Measurements from ENCODE around the gene PLIN5. TPM values are rescaled to one million over a fixed set of nuclear protein-coding genes. Genes with fewer than 3 reads are reported as not detected.
"Not testable (repeated sequence)": the region's sequence is repeated elsewhere in the genome, so short reads cannot be mapped to it uniquely, and the experiment has no call there.

Gene PLIN5
- total and polyA plus RNA-seq, 7 donors, result 0.69 to 10.0 (median 3.0) TPM

DNA sequence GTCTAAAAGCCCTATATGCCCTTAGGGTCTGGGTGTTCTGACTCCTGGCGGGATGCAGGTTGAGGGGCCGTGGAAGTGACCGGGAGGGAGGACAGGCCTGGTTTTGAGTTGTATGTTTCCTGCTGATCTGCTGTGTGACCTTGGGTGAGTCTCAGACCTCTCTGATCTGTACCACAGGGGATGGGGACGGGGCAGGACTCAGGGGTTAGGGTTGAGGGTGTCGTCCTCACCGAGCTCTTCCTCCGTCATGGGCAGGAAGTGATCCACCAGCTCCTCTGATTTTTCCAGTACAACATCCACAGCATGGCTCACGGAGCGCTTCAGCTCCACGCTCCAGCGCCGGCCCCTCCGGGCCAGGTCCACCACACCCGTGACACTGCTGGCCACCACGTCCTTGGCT is 6.2 kb downstream of the PLIN5 start:
- intact Hi-C loops (cut with DNase I), result no loop called here
- Histone ChIP-seq H3K4me3 (no peak overlapping the region), H3K27ac (no peak overlapping the region), H3K36me3 (no peaks in the 10 kb centered on the region), H3K4me1 (no peaks in the 10 kb centered on the region), H3K9me3 (no peaks in the 10 kb centered on the region), H3K27me3 (no peaks in the 10 kb centered on the region)
- no peak for DNase-seq
- TF ChIP-seq EP300 (IDR thresholded peaks at IDR 0.05), result no peak
- no peak for TF ChIP-seq POLR2AphosphoS5 (IDR thresholded peaks at IDR 0.05)
- no peak for TF ChIP-seq POLR2A (IDR thresholded peaks at IDR 0.05)
- TF ChIP-seq, protein P1, sequence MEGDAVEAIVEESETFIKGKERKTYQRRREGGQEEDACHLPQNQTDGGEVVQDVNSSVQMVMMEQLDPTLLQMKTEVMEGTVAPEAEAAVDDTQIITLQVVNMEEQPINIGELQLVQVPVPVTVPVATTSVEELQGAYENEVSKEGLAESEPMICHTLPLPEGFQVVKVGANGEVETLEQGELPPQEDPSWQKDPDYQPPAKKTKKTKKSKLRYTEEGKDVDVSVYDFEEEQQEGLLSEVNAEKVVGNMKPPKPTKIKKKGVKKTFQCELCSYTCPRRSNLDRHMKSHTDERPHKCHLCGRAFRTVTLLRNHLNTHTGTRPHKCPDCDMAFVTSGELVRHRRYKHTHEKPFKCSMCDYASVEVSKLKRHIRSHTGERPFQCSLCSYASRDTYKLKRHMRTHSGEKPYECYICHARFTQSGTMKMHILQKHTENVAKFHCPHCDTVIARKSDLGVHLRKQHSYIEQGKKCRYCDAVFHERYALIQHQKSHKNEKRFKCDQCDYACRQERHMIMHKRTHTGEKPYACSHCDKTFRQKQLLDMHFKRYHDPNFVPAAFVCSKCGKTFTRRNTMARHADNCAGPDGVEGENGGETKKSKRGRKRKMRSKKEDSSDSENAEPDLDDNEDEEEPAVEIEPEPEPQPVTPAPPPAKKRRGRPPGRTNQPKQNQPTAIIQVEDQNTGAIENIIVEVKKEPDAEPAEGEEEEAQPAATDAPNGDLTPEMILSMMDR (IDR thresholded peaks at IDR 0.05), result no peak
- 78 to 80% methylated on average over 15 of the region's 15 CpGs for WGBS, 2 donors

DNA sequence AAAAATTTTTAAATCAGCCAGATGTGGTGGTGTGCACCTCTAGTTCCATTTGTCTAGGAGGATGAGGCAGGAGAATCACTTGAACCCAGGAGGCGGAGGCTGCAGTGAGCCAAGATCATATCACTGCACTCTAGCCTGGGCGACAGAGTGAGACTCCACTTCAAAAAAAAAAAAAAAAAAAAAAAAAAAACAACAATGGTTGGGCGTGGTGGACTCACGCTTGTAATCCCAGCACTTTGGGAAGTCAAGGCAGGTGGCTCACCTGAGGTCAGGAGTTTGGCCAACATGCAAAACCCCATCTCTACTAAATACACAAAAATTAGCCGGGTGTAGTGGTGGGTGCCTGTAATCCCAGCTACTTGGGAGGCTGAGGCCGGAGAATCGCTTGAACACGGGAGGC is 7.6 kb downstream of the PLIN5 start:
- H3K27ac ChIP-seq; H3K4me3 ChIP-seq; H3K27me3 ChIP-seq; H3K9me3 ChIP-seq; H3K4me1 ChIP-seq; intact Hi-C loops (cut with DNase I); H3K36me3 ChIP-seq; DNase-seq: not testable (repeated sequence)
- 62 to 85% methylated on average over 8 of the region's 8 CpGs for WGBS, 2 donors

DNA sequence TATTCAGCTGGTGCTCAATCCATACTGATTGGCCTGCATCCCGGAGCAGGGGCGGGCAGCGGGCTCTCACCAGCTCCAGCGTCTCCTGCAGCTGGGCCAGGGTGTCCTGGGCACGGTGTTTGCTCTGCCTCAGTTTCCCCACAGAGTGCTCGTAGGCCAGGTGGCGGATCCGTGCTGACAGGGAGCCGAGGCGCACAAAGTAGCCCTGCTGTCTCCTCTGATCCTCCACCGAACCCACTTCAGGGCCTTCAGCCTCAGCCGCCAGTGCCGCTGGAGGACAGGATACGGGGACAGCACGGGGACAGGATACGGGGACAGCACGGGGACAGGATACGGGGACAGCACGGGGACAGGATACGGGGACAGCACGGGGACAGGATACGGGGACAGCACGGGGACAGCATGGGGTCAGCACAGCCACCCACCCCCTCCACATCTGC is 9.4 kb downstream of the PLIN5 start:
- no peak for DNase-seq
- H3K4me1 ChIP-seq, result peaks cover 0 to 6% (median 0%) of the 10 kb centered on the region in 4 donors
- H3K36me3 ChIP-seq, result no peaks in the 10 kb centered on the region
- intact Hi-C loops (cut with DNase I), result no loop called here
- TF ChIP-seq POLR2AphosphoS5 (IDR thresholded peaks at IDR 0.05) (no peak), POLR2A (IDR thresholded peaks at IDR 0.05) (no peak), EP300 (IDR thresholded peaks at IDR 0.05) (no peak)
- TF ChIP-seq, protein P1 (IDR thresholded peaks at IDR 0.05), result no peak
- H3K27me3 ChIP-seq, result no peaks in the 10 kb centered on the region
- H3K9me3 ChIP-seq, result no peaks in the 10 kb centered on the region
- no peak overlapping the region for H3K4me3 ChIP-seq
- 73 to 82% methylated on average over 23 of the region's 23 CpGs for WGBS, 2 donors
- H3K27ac ChIP-seq, result no peak overlapping the region

DNA sequence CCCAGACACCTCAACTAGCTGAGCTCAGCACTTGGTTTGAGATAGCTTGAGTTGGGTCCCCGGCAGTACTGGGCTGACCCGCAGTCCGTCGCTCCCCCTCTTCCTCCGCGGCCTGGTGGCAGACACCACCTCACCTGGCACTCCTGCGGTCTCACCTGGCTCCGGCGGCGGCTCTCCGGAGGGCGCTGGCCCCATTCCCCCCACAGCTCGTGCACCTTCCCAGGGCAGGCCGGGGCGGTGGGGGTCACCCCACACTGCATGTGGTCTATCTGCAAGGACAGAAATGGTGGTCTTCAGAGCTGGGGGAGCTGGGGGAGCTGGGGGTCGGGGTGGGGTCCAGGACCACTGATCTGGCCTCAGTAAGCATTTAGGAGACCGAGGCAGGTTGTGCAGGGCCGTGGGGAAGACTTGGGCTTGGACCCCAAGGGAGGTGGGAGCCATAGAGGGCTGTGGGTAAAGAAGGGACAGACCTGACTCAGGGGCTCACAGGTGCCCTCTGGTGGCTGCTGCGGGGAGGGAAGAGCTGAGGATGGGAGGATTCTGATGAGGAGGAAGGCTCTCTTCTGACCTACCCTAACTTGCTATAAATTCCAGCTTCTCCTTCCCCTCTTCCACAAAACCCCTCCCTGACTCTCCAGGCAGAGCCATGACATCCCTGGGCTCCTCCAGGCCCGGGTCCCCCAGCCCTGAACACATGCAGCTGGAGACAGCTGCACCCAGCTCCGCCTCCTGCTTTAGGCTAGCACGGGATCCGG is 10.0 kb downstream of the PLIN5 start:
- no peak overlapping the region for H3K27ac ChIP-seq
- 62 to 69% methylated on average over 23 of the region's 23 CpGs for WGBS, 2 donors
- intact Hi-C loops (cut with DNase I), result loop anchor here (5.0 kb wide), 1 partner anchor 278 kb away; the partner anchor contains the start of gene YJU2
- no peak for DNase-seq
- H3K9me3 ChIP-seq, result no peaks in the 10 kb centered on the region
- no peaks in the 10 kb centered on the region for H3K27me3 ChIP-seq
- H3K36me3 ChIP-seq, result no peaks in the 10 kb centered on the region
- peaks cover 0 to 11% (median 2%) of the 10 kb centered on the region in 4 donors for H3K4me1 ChIP-seq
- TF ChIP-seq POLR2A (IDR thresholded peaks at IDR 0.05) (no peak), EP300 (IDR thresholded peaks at IDR 0.05) (no peak), POLR2AphosphoS5 (IDR thresholded peaks at IDR 0.05) (no peak)
- TF ChIP-seq, protein P1 (IDR thresholded peaks at IDR 0.05), result peak in 3 of 4 experiments; percentile 27 to 73 (median 47)
- H3K4me3 ChIP-seq, result no peak overlapping the region

DNA sequence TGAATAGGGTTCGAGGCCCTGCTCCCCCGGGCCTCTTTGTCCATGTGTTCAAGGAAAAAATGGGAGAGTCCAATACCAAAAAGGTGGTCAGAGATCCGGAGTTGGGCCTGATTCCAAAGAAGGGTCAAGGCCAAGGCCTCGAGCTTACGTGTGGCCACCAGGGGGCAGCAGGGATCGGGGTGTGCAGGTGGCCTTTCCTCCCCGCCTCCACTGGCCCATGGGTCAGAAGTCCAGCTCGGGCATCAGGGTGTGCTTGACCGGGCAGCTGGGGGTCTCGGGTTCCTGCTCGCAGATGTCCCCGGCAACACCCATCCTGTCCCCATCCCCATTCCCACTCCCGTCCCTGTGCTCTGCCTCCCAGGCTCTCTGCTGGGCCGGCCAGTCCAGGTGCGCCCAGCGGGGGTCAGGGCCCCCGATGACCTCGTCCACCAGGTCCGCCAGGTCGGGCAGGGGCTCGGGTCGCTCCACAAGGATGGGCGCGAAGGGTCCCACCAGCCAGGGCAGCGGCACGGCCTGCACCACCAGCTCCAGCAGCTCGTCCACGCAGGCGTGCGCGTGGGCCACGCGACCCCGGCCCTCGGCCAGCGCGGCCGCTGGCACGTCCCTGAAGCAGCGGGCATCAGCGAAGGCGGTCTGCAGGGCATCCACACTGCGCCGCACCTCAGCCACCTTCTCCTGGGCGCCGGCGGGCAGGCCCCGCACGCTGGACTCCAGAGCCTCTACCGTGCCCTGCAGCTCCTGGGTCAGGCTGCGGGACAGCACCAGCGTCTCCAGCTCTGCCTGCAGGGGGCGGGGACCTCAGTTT is 11.5 kb downstream of the PLIN5 start:
- Histone ChIP-seq H3K27ac (no peak overlapping the region), H3K27me3 (no peaks in the 10 kb centered on the region), H3K4me1 (peaks cover 0 to 24% (median 16%) of the 10 kb centered on the region in 4 donors), H3K4me3 (no peak overlapping the region), H3K9me3 (no peaks in the 10 kb centered on the region), H3K36me3 (no peaks in the 10 kb centered on the region)
- TF ChIP-seq, protein P1 (IDR thresholded peaks at IDR 0.05), result peak in 3 of 4 experiments; percentile 49 to 61 (median 60)
- no peak for TF ChIP-seq POLR2AphosphoS5 (IDR thresholded peaks at IDR 0.05)
- DNase-seq, result no peak
- intact Hi-C loops (cut with DNase I), result loop anchor here (5.0 kb wide), 1 partner anchor 276 kb away; the partner anchor contains the start of gene YJU2
- 71 to 76% methylated on average over 53 of the region's 53 CpGs for WGBS, 2 donors
